ENCODE measurements around the gene USP3. TPM values are rescaled to one million over a fixed set of nuclear protein-coding genes. Genes with fewer than 3 reads are reported as not detected.

USP3 gene
- total RNA-seq, 4 donors from 2014 or later, result 36.6 to 50.3 (median 45.5) TPM

- Histone ChIP-seq H3K9me3 (no peaks in the 10 kb centered on the region), H3K4me1 (peaks cover 9 to 78% (median 31%) of the 10 kb centered on the region in 3 donors), H3K4me3 (peak within 1 kb of the TSS; percentile 29 to 76), H3K27me3 (no peaks in the 10 kb centered on the region), H3K27ac (peak within 1 kb of the TSS; percentile 93 to 96 (median 94)), H3K36me3 (peaks cover 0 to 10% of the 10 kb centered on the region in 2 donors)
- WGBS, 2 donors (ENCODE audit: low coverage in 1 of 2), result 13 to 17% methylated on average over 2 to 5 of the region's 23 CpGs
- ATAC-seq, result peak; percentile 47
- no peak for TF ChIP-seq CTCF (IDR thresholded peaks at IDR 0.05)
- TF ChIP-seq EP300 (IDR thresholded peaks at IDR 0.05), result no peak
- TF ChIP-seq POLR2A (IDR thresholded peaks at IDR 0.05), result peak in 1 of 2 donors; percentile 66
- TF ChIP-seq POLR2AphosphoS5 (IDR thresholded peaks at IDR 0.05), result peak; percentile 38
Measured at GRCh38 chr15:63597038-63597790, 92.8 kb downstream of the USP3 start, which contains the start of gene FBXL22. FBXL22 (plus strand) TSS chr15:63597387; CDS start chr15:63597393, 6 bp downstream.

- WGBS, 2 donors (ENCODE audit: low coverage in 1 of 2), result 0 to 20% methylated on average over 1 of the region's 6 CpGs
- no peak for ATAC-seq
- Histone ChIP-seq H3K4me1 (peaks cover 9 to 84% (median 31%) of the 10 kb centered on the region in 3 donors), H3K27ac (peak overlapping the region; percentile 93 to 96 (median 94)), H3K27me3 (no peaks in the 10 kb centered on the region), H3K9me3 (no peaks in the 10 kb centered on the region), H3K36me3 (peaks cover 0 to 6% of the 10 kb centered on the region in 2 donors), H3K4me3 (peak overlapping the region; percentile 29 to 76)
- TF ChIP-seq EP300 (IDR thresholded peaks at IDR 0.05) (no peak), POLR2AphosphoS5 (IDR thresholded peaks at IDR 0.05) (no peak)
Measured at GRCh38 chr15:63597821-63598220, 93.4 kb downstream of the USP3 start.

GRCh38 chr15:63598473-63599400 is 94.3 kb downstream of the USP3 start:
- WGBS, 2 donors (ENCODE audit: low coverage in 1 of 2), result 17 to 25% methylated on average over 9 to 10 of the region's 12 CpGs
- TF ChIP-seq POLR2AphosphoS5 (IDR thresholded peaks at IDR 0.05) (peak; percentile 53), CTCF (IDR thresholded peaks at IDR 0.05) (no peak), POLR2A (IDR thresholded peaks at IDR 0.05) (peak in 1 of 2 donors; percentile 17)
- no peaks in the 10 kb centered on the region for H3K27me3 ChIP-seq
- H3K27ac ChIP-seq, result peak overlapping the region; percentile 93 to 96 (median 94)
- peak; percentile 5 for ATAC-seq
- H3K9me3 ChIP-seq, result no peaks in the 10 kb centered on the region
- peak overlapping the region; percentile 29 to 76 for H3K4me3 ChIP-seq
- no peaks in the 10 kb centered on the region for H3K36me3 ChIP-seq
- H3K4me1 ChIP-seq, result peaks cover 9 to 88% (median 31%) of the 10 kb centered on the region in 3 donors

GRCh38 chr15:63599401-63600000 is 95.1 kb downstream of the USP3 start:
- ATAC-seq, result peak; percentile 27
- H3K4me1 ChIP-seq, result peaks cover 9 to 82% (median 31%) of the 10 kb centered on the region in 3 donors
- no peaks in the 10 kb centered on the region for H3K27me3 ChIP-seq
- no peaks in the 10 kb centered on the region for H3K9me3 ChIP-seq
- H3K4me3 ChIP-seq, result peak overlapping the region; percentile 45 to 76
- TF ChIP-seq POLR2AphosphoS5 (IDR thresholded peaks at IDR 0.05) (peak; percentile 55), EP300 (IDR thresholded peaks at IDR 0.05) (no peak), POLR2A (IDR thresholded peaks at IDR 0.05) (no peak), CTCF (IDR thresholded peaks at IDR 0.05) (peak in 3 of 4 experiments; percentile 76 to 95 (median 81))
- 49 to 71% methylated on average over 2 to 4 of the region's 19 CpGs for WGBS, 2 donors (ENCODE audit: low coverage in 1 of 2)
- H3K27ac ChIP-seq, result peak overlapping the region; percentile 93 to 96 (median 94)
- H3K36me3 ChIP-seq, result no peaks in the 10 kb centered on the region

Data from gastroesophageal sphincter (tissue), 4 donors.